8988T (cell line): Measurements from ENCODE around the gene SMG9.
"Not testable (repeated sequence)": the region's sequence is repeated elsewhere in the genome, so short reads cannot be mapped to it uniquely, and the experiment has no call there.

Source experiments
- DNase-seq: peaks from one replicate; pipeline ENCODE4 v3.0.0; 2011

SMG9 gene

GRCh38 chr19:43779147-43779819 is 24.5 kb upstream of the SMG9 start:
- no peak for DNase-seq

GRCh38 chr19:43778651-43779050 is 23.9 kb upstream of the SMG9 start:
- no peak for DNase-seq

GRCh38 chr19:43777163-43777695 is 22.5 kb upstream of the SMG9 start:
- no peak for DNase-seq

- no peak for DNase-seq
Observed at GRCh38 chr19:43776286-43776685, 21.5 kb upstream of the SMG9 start.

GRCh38 chr19:43775299-43775890 is 20.6 kb upstream of the SMG9 start:
- no peak for DNase-seq

- not testable (repeated sequence) for DNase-seq
Observed at GRCh38 chr19:43774940-43775258, 20.1 kb upstream of the SMG9 start.

- DNase-seq: no peak
Observed at GRCh38 chr19:43774103-43774939, 19.6 kb upstream of the SMG9 start.

- no peak for DNase-seq
Observed at GRCh38 chr19:43773725-43774102, 19.0 kb upstream of the SMG9 start.

DNA sequence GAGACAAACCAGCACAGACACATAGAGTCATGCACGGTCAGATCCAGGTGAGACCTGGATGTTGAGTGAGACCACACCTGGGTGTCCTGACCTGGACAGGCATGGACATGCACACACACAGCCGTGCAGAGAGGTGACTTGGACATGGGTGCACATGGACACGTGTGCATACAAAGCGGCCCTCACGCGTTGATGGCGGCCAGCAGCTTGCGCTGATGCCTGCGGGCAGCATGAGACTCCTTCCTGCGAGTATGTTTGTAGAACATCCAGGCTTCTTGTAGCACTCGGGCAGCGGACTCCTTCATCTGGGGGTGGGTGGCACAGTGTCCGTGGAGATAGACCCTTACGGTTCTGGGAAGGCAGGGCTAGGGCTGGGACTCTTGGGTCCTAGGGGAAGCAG is 14.5 kb upstream of the SMG9 start:
- DNase-seq: no peak

GRCh38 chr19:43768273-43769050 is 13.7 kb upstream of the SMG9 start:
- no peak for DNase-seq

- no peak for DNase-seq
Observed at GRCh38 chr19:43767818-43768217, 13.1 kb upstream of the SMG9 start.

DNA sequence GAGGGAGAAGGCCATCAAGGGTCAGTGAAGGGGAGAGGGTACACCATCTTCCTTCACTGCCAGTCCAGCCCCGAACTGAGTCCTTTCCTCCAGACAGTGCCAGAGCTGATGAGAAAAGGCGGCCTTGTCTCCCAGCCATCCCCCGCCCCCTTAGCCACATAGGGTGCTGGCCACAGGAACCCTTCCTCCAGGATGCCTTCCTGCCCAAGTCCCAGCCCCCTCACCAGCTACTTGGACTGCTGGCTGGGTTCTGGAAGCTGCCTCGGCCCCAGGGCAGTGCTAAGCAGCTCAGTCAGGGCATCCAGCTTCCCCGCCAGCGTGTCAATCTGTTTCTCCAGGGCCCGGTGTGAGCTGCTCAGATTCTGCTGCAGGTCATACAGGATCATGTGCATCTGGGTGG is 12.6 kb upstream of the SMG9 start:
- no peak for DNase-seq

GRCh38 chr19:43766755-43767043 is 11.9 kb upstream of the SMG9 start:
- DNase-seq: no peak

DNA sequence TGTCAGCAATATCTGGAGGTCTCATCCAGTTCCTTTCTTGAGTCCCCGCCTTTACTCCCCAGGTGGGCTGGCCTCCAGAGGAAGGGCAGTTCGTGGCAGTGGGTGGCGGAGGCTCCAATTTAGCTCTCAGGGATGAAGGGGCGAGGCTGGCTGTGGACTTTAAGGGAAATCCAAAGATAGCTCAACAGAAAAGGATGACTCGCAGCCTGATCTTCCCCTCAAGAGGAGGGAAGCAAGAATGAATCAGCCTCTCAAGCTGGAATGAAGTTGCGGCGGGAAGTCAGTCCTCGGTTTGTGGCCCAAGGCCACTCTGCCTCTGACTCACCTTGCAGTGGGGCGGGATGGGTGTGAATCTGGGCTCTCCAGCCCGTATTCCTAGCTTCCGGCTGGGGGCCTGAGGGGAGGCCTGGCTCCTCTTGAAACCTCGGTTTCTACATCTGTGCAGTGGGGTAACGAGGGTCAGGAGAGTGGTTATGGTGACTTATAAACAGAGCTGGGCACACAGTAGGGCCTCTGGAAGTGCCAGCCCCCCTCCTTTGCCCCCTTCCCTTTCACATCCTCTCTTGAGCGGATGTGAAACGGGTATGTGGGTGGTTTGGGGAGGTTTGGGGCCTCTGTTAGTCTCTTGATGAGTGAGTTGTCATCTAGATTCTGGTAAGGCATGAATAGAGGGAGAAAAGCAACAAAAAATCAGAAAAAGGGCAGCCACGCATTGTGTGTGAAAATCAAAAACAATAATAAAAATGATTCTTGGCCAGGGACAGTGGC is 10.5 kb upstream of the SMG9 start:
- no peak for DNase-seq

DNA sequence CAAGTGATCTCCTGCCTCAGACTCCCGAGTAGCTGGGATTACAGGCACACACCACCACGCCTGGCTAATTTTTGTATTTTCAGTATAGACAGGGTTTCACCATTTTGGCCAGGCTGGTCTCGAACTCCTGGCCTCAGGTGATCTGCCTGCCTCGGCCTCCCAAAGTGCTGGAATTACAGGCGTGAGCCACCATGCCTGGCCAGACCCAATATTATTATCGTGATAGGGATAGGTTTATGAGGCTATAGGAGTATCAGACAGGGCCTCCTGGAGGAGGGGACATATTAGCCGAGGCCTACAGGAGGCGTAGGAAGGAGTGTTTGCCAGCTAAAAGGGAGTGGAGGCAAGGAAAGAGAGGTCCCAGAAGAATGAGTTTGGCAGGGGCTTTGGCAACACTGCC is 9.9 kb upstream of the SMG9 start:
- DNase-seq: not testable (repeated sequence)

GRCh38 chr19:43763473-43763939 is 8.7 kb upstream of the SMG9 start:
- DNase-seq: no peak

DNA sequence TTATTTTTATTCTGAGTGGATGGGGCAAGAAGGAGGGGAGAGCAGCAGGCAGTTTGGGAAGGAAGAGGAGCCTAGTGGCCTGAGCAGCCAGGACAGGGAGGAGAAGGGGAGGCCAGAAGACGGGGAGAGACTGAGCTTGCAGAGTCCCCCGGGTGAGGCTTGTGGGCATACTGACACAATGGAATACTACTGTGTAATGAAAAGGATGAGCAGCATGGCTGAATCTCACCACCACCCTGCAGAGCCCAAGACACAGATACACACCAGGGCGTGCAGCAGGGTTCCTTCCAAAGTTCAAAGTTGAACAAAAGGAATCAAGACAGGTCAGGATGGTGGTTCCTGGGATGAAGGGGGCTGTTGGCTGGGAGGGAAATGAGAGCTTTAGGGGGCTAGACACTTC is 8.1 kb upstream of the SMG9 start:
- DNase-seq: no peak

GRCh38 chr19:43760941-43761340 is 6.2 kb upstream of the SMG9 start:
- no peak for DNase-seq

DNA sequence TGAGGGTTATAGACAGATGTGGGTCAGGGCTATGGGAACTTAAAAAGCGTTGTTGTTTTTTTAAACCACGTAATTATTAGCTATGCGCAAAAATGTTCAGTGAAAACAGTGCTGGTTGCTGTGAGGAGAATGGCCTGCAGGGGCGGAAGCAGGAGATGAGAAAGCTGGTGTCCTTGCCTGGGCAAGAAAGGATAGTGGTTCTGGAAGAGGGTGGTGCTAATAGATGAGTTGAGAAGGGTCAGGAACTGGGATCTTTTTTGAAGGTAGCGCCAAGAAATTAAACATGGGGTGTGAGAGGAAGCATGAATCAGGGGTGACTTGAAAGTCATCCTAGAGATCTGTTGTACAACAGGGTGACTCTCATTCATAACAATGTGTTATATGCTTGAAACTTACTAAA is 4.8 kb upstream of the SMG9 start:
- DNase-seq: no peak

- DNase-seq: no peak
Observed at GRCh38 chr19:43755256-43755801, 567 bp upstream of the SMG9 start.

GRCh38 chr19:43754253-43754502 is 584 bp downstream of the SMG9 start:
- DNase-seq: no peak

GRCh38 chr19:43752287-43752875 is 2.4 kb downstream of the SMG9 start:
- no peak for DNase-seq
